GM18868 (cell line): Measurements from ENCODE around the gene RFLNA.
A peak's percentile ranks its signal among the peaks of the same experiment; 100 is the strongest.
"Not testable (repeated sequence)": the region's sequence is repeated elsewhere in the genome, so short reads cannot be mapped to it uniquely, and the experiment has no call there.

Experiments
- ATAC-seq: cut with Tn5 transposase; IDR thresholded peaks from one replicate; pipeline ENCODE4 v1.9.1; 2021; ENCODE audit warnings: mild to moderate bottlenecking, moderate library complexity; ENCODE audit not compliant: unreplicated experiment

RFLNA gene

DNA sequence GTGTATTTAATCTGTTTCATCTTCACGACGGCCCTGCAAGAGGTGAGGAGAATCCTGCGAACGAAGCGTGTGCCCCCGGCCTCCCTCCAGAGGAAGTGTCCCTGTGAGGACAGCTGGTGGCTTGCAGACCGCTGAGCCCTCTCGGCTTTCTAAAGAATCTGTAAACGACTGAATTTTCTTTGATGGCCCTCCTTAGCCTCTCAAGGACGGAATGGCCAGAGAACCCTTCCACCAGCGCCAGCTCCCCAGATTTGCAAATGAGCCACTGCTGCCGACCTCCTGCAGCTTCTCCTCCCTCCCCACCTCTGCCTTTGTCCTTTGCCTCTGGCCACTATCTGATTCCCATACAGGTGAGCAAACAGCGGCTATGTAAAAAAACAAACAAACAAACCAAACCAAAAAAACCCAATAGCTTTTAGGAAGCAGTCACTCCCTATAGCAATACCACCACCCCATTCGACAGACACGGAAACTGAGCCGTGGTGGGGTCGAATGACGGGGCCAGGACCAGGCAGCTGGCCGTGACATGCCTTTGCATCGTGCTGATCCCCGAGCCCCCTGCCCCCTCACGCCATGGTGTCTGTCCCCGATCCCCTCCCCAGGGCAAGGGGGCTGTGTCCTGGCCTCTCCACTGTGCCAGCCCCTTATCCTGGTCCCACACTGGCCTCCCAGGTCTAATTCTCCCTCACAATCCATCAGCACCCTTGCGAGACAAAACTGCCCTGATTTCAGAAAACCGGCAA lies 23.6 kb downstream of the RFLNA start:
- ATAC-seq = no peak

DNA sequence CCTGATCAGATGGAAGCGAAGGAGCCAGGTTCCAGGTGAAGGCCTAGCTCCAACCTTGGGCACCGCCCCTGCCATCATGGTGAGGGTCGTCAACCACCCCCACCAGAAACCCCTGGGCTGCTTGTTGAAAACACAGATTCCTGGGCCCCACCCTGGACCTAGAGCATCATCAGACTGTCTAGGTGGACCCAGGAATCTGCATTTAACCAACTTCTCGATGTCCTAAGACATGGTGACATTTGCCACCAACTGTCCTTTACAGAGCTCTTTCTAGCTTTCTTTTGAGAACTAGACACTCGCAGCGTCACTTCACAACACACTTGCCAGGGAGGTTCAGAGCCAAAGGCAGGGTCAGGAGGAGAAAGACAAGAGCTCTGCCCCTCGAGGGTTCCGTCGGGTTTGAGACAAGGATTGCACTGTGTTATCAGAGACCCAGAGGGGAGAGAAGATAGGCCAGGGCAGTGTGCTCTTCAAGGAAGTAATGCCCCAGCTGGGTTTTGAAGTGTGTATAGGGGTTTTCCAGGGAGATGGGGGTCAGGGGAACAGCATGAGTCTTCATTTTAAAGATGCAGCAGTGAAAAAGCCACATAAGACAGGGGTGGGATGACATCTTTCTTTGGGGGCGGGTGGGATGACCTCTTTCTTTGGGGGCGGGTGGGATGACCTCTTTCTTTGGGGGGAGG lies 24.6 kb downstream of the RFLNA start:
- no peak for ATAC-seq

DNA sequence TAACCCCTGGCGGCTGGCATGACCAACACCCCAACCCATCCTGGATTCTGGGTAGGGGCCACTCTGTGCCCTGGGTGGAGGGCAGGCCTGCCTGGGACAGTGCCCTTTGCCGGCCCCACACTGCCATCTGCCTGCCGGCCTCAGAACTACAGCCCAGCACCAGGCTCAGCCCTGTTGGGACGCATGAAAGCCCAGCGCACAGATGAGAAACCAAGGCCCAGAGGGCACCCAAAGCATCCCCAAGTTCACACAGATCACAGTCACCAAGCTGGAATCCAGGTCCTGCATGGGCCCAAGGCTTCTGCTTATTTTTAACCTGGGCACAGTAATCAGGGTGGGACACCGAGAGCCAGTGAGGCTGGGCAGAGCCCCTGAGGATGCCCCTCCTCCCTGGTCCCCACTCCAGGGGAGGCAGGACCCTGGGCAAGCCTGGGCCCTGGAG lies 26.2 kb downstream of the RFLNA start:
- ATAC-seq = peak; percentile 80

DNA sequence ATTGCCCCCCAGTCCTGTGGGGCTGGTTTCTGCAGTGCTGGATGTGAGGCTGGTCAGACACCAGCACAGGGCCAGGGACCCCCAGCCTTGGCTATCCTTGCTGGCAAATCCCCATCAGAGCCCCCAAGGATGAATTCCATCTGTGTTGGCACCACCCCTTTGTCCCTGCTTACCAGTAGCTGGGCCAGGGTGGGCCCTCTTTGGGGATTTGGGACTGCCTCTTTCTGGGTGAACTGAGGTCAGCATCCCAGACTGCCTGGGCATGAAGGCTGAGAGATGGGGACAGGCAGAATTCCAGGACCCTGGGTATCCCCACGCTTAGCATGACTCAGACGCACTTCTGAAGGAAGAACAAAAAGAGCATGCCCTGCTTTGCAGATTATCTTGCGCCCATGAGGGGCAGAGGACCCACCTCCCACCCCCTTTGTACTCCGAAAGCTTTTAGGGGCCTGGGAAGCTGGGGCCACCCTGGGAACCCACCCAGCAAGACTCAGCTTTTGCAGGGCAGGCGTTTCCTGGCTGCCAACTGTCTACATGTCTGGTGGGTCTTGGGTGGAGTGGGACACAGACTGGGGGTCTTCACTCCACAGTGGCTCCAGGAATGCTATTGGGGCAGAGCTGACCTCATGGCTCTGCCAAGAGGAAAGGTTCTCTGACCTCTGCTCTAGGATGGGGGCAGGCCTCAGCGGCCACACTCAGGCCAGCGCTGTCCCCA lies 26.8 kb downstream of the RFLNA start:
- peak; percentile 11 for ATAC-seq

DNA sequence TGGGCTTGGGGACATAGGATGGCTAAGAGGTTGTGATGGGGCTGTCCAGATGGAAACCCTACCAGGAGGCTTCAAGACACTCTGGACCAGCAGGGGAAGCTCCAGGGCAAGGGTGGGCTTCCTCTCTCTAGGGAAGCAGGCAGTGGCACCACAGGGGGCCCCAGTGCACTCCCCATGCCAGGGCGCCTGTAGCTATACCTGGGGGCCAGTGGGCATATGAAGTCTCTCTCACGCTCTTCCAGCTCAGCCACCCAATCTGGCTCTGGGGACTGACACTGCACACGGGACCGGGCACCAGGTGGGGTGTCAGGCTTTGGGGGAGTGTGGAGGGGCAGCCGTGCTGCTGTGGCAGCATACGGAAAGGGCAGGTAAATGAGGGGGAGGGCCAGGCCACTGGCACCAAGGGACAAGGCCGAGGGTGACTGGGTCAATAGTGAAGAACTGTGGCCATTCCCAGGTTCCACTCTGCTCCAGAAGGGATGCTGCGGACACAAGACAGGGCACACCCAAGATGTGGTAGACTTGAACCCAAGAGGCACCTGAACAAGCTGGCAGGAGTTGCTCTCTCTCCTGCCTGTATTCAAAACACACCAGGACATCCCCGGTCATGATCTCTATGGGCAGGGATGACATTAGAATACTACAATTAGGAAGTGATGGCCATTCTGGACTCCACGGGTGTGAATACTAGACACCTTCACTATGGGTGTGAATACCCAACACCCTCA lies 27.5 kb downstream of the RFLNA start:
- ATAC-seq = no peak

DNA sequence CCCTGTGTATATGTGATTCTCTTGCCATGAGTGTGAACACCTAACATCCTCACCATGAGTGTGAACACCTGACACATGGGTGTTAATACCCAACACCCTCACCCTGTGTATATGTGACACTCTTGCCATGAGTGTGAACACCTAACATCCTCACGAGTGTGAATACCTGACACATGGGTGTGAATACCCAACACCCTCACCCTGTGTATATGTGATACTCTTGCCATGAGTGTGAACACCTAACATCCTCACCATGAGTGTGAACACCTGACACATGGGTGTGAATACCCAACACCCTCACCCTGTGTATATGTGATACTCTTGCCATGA lies 28.1 kb downstream of the RFLNA start:
- not testable (repeated sequence) for ATAC-seq

DNA sequence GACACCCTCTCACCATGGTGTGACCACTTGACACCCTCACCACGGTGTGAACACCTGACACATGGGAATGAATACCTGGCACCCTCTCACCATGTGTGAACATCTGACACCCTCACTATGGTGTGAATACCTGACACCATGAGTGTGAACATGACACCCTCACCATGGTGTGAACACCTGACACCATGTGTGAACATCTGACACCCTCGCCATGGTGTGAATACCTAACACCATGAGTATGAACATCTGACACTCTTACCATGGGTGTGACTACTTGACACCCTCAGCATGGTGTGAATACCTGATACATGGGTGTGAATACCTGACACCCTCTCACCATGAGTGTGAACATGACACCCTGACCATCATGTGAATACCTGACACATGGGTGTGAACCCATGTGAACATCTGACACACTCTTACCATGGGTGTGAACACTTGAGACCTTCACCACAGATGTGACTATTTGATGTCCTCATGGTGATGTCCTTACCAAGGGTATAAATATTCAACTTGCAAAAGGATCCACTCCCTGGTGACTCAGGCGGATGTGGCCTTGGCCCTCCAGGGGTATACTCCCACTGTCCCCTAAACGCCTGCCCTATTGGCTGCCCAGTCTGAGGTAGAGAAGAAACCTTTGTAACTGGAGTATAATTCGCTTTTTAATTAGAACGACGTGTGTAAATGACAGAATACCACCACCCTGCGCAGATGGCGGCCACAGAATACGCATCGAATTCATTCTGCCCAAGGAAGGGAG lies 29.1 kb downstream of the RFLNA start:
- ATAC-seq = no peak

DNA sequence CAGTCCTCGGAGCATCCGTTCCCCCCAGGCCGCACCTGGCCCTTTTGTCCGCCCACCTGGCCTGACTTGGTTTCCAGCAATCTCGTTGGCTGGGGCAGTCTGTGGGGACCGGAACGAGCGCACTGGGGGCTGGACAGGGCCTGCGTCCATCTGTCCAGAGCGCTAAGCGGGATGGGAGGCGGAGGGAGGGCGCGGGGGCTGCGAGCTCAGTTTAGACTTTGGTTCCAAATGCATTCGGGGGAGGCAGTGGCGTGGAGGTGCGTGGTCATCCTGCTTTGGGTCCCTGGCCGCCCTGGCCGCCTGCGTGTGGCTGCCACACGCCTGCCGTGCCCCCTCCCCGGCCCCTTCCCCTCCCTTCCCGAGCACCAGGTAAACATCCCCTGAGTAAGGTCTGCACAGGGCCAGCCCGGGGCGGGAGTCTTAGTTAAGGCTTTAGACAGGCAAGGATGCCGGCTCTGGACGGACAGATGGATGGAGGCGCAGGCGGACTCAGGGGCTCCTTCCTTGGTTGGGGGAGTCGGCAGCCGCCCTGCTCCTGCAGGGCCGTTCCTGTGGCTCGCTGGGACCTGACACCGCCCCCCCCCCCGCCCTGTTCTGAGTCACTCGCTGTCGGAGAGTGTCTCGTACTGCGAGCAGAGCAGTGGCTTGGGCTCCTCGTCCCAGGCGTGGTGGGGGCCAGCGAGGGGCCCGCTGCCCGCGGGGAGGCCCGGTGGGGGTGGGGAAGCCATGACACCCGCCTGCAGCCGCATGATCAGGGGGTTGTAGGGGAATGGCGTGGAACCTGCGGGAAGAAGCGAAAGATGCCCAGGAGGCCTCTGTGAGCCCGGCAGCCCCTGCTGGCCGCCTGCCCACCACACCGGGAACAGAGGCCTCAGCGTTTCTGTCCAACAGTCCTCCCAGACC lies 30.2 kb downstream of the RFLNA start:
- no peak for ATAC-seq

DNA sequence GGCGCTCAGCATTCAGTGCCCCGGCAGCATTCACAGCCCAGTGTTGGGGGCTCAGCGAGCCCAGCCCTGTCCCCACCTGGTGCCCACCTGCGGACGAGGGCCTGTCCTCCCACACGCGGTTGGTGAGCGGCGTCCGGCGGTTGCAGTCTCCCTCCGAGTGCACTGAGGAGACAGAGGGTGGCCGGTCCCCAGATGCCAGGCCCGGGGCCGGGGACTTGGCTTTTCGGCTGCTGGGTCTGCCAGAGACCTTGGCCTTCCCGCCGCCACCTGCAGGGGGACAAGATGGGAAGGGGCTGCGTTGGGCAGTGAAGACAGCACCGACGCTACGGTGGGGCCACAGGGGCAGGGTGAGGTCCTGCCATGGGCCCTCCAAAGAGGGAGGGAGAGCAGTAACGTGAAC lies 31.2 kb downstream of the RFLNA start:
- ATAC-seq = no peak

DNA sequence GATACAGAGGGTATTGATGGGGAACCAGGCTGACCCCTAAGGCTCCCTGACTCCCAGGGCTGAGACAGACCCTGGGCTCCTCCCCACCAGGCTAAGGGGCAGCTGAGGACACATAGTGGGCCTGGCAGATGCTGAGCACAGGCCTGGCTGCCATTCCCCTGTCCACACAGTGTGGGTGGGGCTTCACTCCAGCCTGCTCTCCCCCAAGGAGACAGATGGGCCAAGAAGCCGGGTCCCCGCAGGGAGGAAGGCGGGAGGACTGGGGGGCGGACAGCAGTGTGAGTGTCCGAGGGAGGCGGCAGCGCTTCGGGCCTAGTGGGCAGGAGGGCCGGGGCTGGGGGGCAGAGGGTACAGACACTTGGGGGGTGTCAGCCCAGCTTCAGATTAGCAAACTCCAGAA lies 32.0 kb downstream of the RFLNA start:
- ATAC-seq = no peak

DNA sequence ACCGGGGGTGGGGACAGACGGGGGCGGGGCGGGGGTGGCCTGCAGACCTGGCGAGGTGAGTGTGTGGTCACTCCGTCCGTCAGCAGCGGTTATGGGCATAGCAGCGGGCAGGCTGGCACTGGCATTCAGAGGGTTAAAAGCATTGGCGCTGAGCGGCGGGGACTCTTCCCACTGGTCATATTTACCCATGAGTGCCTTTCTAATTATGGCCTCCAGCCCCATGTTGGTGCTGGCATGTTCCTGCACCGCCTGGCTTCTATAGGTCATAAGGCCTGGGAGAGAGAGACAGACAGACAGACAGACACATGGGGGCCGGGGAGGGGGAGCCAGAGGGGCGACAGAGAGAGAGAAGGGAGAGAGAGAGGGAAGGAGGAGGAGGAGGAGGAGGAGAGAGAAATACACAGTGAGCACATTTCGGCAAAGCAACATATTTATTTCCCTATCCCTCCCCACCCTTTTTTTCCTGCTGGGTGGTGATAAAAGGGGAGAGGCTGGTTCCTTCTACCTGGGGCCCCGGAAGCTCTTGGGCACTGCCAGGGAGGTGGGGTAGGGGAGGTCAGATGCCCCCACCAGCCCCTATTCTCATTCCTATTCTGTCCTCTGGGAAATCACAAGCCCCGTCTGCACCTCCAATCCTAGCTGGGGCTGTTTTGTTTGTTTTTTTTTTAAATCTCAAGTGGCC lies 32.6 kb downstream of the RFLNA start:
- ATAC-seq = no peak

DNA sequence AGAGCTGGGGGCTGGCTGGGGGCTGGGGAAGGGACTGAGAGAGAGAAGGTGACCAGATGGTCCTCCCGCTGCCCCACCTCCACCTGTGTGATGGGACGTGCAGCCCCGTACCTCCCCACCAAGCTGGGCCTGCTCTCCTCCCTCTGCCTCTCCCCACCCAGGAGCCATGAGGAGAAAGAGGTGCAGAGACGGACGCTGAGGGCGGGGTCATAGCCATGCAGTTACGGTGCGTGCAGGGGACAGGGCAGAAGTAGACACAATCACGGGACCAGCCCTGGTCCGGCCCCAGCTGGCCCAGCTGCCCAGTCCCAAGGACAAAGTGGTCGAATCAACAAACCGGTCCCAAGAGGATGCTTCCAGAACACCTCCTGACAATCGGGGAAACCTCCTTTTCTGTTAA lies 33.2 kb downstream of the RFLNA start:
- no peak for ATAC-seq

DNA sequence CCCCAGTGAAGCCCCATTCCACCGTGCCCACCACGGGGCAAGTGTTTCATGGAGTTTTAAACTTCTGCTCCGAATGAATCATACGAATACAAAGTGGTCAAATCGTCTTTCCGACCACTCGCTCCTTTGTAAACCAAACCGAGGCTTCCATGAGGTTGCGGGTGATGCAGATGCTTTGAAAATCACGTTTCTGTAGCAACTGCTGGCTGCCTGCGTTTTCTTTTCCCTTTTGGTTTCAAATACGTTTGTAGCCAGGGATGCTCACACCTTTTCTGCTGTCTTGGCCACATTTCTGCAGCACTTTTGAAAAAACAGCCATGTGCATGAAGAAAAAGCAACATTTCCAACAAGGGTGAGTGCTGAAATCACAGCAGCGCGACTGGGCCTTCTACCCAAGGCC lies 33.7 kb downstream of the RFLNA start:
- no peak for ATAC-seq

DNA sequence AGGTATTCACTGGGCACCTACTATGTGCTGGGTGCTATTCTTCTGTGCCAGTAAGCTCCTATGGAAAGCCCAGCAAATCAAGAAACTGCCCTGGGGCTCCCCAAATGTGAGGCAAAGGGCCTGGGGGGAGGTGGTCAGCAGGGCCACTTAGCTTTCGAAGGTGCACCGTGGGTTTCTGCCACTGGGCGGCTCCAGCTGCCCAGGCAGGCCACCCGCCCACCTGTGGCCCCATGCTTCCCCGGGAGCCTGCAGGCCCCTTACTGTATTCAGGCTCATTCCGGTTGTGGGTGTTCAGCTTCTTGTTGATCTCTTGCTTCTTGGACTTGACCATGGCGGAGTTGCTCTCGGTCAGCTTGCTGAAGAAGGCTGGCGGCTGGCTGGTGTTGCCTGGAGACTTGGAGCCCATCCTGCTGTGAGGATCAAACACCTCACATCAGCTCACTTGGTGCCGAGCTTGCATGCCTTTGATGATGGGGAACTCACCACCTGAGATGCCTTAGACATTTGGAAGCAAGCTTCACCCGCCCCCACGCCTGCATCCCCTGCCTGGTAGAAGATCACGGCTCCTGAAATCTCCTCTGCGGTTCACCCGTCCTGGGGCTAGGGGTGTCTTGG lies 37.3 kb downstream of the RFLNA start:
- ATAC-seq = no peak

DNA sequence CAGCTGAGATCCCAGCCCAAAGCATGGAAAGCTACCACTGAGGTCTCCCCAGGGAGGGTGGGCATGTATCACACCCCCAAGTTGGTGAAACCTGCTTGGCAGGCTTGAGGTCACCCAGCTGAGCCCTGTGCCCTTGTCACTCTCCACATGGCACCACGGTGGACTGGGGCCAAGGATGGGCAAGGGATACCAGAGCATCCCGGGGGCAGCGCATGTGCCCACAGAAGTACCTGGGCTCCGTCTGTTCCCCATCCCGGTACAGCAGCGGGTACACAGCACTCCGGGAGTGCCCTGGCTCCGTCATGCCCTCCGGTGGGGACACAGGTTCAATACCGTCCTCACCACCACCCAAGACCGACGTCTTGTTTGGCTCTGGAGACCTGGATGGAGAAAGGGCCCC lies 38.0 kb downstream of the RFLNA start:
- ATAC-seq = no peak

DNA sequence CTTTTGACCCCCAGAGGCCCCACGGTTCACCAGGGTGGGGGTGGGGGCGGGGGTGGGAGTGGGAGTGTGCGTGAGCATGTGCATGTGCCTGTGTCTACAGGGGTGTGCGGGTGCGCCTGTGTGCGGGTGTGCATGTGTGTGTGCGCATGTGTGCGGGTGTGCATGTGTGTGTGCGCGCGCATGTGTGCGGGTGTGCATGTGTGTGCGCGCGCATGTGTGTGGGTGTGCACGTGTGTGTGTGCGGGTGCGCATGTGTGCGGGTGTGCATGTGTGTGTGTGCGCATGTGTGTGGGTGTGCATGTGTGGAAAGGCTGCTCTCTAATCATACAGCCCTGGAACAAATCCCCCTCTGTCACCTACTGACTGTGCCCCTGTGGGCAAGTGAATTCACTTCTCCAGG lies 38.8 kb downstream of the RFLNA start:
- no peak for ATAC-seq

DNA sequence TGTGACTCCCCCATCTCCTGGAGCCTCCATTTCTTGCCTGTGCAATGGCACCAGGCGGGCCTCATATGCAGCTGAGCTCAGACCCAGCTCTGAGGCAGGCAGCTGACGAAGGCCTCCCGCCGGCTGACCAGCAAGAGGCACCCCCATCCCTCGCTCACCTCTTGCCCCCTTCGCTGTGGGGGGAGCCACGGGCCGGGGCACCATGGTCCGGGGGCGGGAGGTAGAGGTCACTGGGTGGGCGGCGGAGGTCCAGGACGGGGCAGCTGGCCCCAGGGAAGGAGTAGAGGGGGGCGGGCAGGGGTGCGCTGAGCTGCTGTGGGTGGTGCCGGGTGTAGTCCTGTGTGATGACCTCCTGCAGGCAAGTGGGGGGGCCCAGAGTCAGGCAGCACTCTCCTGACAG lies 39.4 kb downstream of the RFLNA start:
- ATAC-seq = no peak

DNA sequence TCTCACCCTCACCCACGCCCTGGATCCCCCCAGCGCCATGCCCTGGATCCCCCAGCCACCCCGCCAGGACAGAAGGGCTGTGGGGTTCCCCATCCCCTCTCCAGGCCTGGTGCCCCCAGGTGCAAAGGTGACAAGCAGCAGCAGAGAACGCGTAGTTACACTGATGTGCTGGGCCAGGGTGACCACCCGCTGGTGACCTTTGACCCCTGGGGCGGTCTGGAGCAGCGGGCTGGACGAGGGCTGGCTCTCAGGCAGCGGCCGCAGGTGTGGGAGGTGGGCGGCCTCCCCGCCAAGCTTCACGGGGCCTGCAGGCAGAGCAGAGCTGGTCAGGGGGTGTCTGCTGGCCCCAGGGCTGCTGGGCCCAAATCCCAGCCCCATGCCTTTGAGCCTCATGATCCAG lies 40.1 kb downstream of the RFLNA start:
- no peak for ATAC-seq
